HG02840 (cell line): ENCODE results near the gene NHLRC2.

Experiments
- ATAC-seq: cut with Tn5 transposase; IDR thresholded peaks from one replicate; pipeline ENCODE4 v1.9.1; 2021; ENCODE audit warnings: mild to moderate bottlenecking, moderate library complexity, moderate number of reproducible peaks; ENCODE audit not compliant: unreplicated experiment, low FRiP score

Gene NHLRC2

GRCh38 chr10:113907166-113907565 is 52.7 kb downstream of the NHLRC2 start:
- no peak for ATAC-seq

- no peak for ATAC-seq
Measured at GRCh38 chr10:113908236-113908635, 53.8 kb downstream of the NHLRC2 start.

DNA sequence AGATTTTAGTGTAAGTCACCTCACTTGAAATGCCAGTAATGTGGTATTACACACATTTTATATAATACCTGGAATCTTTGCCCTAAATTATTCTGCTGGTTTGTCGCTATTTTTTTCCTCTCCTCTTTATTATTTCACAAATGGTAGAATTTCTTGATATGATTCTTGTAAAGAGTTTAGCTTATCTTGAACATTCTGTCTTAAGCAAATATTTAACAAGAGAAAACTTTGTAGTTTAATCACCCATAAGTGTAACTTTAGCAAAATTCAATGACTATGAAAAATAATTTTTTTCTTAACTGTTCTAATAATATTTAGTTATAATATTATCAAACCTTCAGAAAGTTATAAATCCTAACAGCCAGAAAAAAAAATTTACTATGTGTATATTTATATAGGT is 56.7 kb downstream of the NHLRC2 start:
- ATAC-seq, result no peak

DNA sequence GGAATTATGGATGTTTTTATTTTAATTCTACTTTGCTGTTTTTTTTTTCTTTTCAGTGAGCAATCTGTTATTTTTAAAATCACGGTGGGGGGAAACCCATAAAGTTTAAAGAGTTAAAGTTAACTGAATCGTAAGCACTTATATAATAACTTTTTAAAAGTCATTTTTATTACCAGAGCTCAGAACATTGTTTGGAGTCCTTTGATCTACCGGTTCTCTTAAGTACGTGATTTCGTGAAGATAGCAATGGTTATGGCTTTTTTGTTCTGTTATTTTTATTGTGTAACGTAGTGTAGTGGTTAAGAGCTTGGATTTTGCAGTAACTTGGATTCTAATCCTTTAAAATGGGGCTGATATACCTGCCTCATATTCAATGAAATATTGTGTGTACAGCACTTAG is 57.4 kb downstream of the NHLRC2 start:
- no peak for ATAC-seq

DNA sequence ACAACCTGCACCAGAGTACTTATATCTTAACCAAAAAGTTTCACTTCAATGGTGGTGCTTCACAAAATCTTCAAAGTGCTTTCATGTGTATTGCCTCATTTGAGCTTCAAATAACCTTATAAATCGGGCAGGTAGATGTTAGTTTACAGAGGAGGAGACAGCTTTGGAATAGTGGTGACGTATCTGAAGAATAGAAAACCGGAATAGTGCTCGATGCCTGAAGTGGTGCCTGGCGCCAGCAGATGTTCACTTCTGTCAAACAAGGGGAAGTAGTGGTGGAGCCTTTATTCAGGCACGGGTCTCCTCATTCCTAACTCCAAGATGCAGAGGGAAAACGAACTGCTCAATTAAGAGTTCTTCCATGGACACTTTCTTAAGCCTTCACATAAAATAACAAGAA is 58.1 kb downstream of the NHLRC2 start:
- ATAC-seq, result no peak

DNA sequence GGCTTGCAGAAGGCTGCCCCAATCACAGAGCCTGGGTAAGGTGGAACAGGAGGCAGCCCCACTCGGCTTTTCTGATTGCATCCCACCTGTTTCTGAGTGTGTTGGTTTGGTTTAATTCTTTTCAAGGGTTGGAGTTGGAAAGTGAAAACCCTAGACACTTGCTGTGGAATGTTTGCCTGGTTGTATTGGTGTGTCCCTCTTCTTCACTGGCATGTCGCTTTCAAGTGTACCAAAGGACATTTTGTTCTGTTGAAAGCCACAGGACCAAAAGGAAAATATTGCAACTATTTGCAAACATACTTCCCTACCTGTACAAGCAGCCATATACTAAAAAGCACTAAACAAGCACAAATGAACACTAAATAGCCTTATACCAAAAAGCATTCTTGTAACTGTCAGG is 60.5 kb downstream of the NHLRC2 start:
- no peak for ATAC-seq

GRCh38 chr10:113915540-113915939 is 61.1 kb downstream of the NHLRC2 start:
- ATAC-seq, result no peak

DNA sequence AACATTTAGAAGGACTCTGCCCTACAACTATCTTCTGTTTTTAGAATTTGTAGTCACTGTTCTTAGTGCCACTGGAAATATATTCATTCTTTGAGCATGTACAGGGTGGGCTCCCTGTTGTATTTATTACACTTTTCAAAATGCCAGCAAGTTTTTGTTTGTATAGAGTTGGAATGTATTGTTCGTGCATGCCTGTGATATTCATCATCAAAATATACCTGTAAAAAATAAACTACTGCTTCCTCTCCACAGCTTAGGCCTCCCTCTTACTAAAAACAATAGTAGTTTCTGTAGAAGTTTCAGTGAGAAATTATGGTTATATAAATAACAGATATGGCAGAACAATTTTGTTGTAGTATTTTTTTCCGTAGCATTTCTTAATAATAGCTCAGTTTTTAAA is 61.6 kb downstream of the NHLRC2 start:
- no peak for ATAC-seq

GRCh38 chr10:113917636-113918035 is 63.2 kb downstream of the NHLRC2 start:
- no peak for ATAC-seq

DNA sequence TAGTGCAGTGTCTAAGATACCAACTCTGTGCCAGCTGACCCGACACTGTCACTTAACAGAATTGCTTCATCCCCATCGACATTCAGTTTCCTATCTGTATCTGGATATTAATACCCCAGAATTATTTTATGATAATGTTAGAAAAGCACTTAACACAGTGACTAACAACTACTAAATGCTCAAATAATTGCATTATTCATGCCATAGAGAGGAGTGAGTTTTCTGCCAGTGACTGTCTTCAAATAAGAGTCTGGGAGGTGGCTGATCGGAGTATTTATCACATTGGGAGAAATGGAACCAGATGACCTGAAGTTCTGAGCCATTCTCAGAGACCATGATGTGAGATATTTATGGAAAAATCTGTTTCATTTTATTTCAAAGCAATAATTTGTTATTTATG is 65.7 kb downstream of the NHLRC2 start:
- ATAC-seq, result no peak

- ATAC-seq, result no peak
Measured at GRCh38 chr10:113920875-113921274, 66.4 kb downstream of the NHLRC2 start.

GRCh38 chr10:113921561-113922370 is 67.3 kb downstream of the NHLRC2 start:
- ATAC-seq, result no peak

DNA sequence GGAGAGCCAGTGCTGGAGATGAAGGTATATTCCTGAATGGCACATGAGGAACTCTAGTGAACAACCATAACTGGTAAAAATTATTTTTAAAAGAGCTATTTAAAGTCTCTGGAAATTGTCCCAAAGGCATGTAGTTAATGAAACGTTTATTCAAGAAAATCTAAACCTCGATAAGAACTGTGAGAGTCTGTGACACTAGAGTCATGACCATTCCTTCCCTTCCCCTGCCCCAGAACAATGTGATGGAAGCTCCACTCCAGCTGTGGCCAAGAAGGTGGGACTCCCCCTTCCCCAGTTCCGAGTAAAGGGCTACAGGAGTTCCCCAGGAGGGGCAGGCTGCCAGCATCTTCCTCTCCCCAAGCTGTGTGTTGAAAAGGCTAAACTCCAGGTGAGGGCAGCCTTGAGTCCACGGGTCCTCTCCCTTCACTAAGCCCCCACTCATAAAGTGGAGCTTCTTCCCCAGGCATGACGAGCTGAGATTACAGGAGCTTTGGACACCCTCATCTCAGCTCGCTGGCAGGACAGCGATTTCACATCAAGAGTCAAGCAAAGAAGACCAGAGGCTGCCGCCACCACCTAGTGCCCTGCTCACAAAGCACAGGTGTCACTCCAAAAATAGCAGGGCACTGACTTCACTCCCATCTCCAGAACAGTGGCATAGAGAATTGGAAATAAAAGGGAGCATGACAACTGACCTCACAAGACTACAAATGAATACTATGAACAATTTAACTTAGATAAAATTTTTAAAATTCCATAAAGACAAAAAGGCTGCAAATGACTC is 68.5 kb downstream of the NHLRC2 start:
- ATAC-seq, result no peak

GRCh38 chr10:113924186-113924585 is 69.7 kb downstream of the NHLRC2 start:
- ATAC-seq, result no peak

DNA sequence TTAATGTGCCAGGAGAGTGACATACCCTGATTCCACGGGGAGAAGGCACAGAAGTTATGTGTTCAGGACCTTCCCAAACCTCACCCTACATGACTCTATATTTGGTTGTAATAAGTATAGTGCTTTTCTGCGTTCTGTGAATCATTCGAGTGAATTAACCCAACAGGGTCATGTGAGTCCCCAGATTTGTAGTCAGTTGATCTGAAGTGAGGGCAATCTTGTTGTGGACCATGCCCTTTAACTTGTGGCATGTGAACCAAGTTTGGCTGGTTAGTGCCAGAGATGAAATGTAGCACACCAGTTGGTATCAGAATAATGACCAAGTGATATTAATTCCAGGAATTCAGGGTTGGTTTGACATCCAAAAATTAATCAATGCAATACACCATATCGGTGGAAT is 70.2 kb downstream of the NHLRC2 start:
- no peak for ATAC-seq

DNA sequence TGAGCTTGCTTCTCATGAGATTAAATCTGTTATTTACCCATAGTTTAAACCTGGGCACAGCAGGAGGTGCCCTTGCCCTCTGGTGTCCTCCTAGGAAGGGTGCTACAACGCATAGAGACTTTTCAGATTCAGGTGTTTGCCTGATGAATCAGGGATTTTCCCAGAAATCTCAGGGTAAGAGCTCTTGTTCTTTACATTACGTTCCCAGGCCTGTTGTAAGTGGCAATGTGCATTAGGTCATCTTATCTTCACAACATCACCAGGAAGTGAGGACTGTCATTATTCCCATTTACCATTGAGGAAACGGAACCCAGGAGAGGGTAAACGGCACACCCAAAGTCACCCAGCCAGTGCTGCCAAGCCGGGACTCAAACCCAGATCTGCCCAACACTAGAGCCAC is 73.0 kb downstream of the NHLRC2 start:
- ATAC-seq, result no peak

DNA sequence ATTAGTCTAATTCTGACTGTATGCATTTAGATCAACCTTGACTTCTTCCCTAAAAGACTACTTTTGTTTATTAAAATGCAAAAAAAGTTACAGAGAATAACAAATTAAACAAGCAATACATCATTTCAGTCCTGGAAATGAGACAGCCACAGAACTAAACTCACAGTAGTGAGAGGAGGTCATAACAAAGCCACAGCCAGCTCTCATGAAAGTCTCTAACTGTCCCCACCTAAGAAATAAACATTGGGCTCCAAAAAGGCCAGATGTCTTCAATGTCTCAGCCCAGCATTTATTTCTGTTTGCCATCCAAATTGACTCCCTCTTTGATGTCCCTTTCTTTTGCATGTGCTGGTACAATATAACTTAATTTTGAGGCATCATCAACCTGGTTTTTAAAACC is 74.4 kb downstream of the NHLRC2 start:
- no peak for ATAC-seq

- no peak for ATAC-seq
Measured at GRCh38 chr10:113929522-113929921, 75.1 kb downstream of the NHLRC2 start.

DNA sequence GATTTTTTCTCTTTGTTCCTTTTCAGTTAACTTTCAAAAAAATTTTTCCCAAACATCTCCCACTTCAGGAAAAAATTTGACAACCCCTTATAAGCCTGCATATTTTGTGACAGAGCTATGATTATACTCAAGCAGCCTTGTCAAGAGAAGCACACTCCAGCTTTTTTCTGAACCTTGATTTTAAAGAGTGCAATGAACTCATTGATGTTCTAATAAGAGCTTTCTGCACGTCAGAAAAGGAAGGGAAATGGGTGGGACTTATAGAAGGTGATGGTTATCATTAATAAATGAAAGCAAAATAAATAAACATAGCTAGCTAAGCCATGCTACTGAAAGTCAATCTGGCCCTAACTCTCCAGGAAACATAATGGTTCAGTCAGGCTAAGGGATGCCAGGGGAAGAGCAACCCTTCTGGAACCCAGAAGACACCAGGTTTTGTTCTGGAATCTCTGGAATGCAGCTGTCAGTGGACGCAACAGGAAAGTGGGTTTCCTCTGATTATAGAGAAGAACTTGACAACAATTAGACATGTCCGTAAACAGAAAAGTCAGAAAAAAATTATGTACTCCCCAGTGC is 76.1 kb downstream of the NHLRC2 start:
- no peak for ATAC-seq

GRCh38 chr10:113932854-113933253 is 78.4 kb downstream of the NHLRC2 start:
- ATAC-seq, result no peak

DNA sequence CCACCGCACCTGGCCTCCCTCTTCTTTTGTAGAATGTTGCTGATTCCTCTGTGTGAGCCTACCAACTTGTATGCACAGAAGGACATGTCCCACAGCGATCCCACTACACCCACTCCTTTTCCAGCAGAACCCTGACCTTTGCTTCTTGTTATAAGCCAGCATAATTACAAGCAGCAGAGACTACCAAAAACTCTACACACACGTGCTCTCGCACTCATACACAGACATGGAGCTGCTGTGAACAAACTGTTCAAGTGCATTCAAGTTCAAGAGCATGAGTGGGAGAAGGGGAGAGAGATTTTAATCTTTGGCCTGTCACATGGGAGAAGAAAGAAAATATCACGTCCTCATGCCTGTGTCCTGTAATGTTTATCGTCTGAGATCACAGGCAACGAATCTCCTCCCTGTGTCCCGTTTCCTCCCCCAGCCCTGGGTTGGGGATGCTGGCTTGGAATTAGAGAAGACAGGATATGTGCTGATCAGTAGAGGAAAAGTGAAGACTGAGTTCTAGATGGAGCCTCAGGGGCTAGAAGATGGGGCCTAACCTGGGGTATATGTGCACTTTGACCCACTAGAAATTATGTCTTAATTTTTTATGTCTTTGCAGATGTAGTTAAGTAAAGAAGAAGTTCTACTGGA is 79.6 kb downstream of the NHLRC2 start:
- no peak for ATAC-seq
